BJ (cell line): ENCODE results near the gene KIAA0930. TPM values are rescaled to one million over a fixed set of nuclear protein-coding genes. Genes with fewer than 3 reads are reported as not detected.

Source experiments
- CTCF ChIA-PET: fragments of 350-600 bp; formaldehyde crosslinking; extraction: SDS; loops from one replicate; lab custom pipeline; 2021; ENCODE audit warnings: antibody characterized with exemption, inconsistent platforms; lab: Yijun Ruan, JAX
- POLR2A ChIA-PET: fragments of 300-600 bp; sonication (Branson Sonifier 250); formaldehyde crosslinking; extraction: SDS; loops from one replicate; lab custom pipeline; 2021; ENCODE audit warnings: antibody characterized with exemption; lab: Charles Lee
- DNase-seq: peaks from one replicate; pipeline ENCODE4 v3.0.0-alpha.2; 2011; ENCODE audit warnings: low read depth
- H3K27me3 ChIP-seq: 2 replicates; pipeline ENCODE4 v1.6.0; 2011; ENCODE audit warnings: low read length; ENCODE audit not compliant: control insufficient read depth, insufficient read depth
- H3K36me3 ChIP-seq: 2 replicates; pipeline ENCODE4 v1.5.1; 2011; ENCODE audit warnings: low read length; ENCODE audit not compliant: control insufficient read depth, insufficient read depth
- H3K4me3 ChIP-seq: 2 replicates; pipeline ENCODE4 v1.5.1; 2011; ENCODE audit warnings: low read depth, mild to moderate bottlenecking, control low read depth, low read length
- CTCF ChIP-seq: IDR thresholded peaks from 2 replicates; pipeline ENCODE4 v1.5.1; 2011; ENCODE audit warnings: low read depth, mild to moderate bottlenecking, control low read depth, inconsistent platforms, low read length, moderate library complexity; ENCODE audit not compliant: insufficient read depth
- polyA plus RNA-seq: library from polyadenylated mRNA; depleted of rRNA; stranded (reverse); fragments of >200 nt; gene quantifications from 2 replicates; pipeline ENCODE4 v1.2.3, GENCODE V29; 2011

Gene KIAA0930
- polyA plus RNA-seq, 1 experiment = 64.0 TPM

GRCh38 chr22:45268958-45269844 is 28.5 kb upstream of the KIAA0930 start:
- peak; percentile 48 for TF ChIP-seq CTCF
- peaks cover 6% of the 10 kb centered on the region for H3K27me3 ChIP-seq
- peak overlapping the region; percentile 54 for H3K4me3 ChIP-seq
- no peaks in the 10 kb centered on the region for H3K36me3 ChIP-seq
- POLR2A ChIA-PET = no interaction called here
- no peak for DNase-seq
- CTCF ChIA-PET = interaction anchor here (0.7 to 2.2 kb wide), 7 partner anchors 57 to 285 kb away, joined by 3 to 4 read pairs (median 3); no protein-coding TSS in a partner anchor

- CTCF ChIA-PET = interaction anchor here (0.6 to 2.2 kb wide), 10 partner anchors 16 to 285 kb away, joined by 3 to 11 read pairs (median 4); no protein-coding TSS in a partner anchor
- Histone ChIP-seq H3K27me3 (peaks cover 6% of the 10 kb centered on the region), H3K36me3 (no peaks in the 10 kb centered on the region), H3K4me3 (peak overlapping the region; percentile 54)
- POLR2A ChIA-PET = interaction anchor here (0.6 kb wide), 1 partner anchor 22 kb away, joined by 6 read pairs; no protein-coding TSS in a partner anchor
- DNase-seq = no peak
- TF ChIP-seq CTCF = no peak
These were observed 27.7 kb upstream of the KIAA0930 start for GRCh38 chr22:45268167-45268957.

- Histone ChIP-seq H3K36me3 (no peaks in the 10 kb centered on the region), H3K4me3 (no peak overlapping the region), H3K27me3 (peaks cover 5% of the 10 kb centered on the region)
- ChIA-PET POLR2A (no interaction called here), CTCF (interaction anchor here (1.1 kb wide), 1 partner anchor 20 kb away, joined by 3 read pairs; no protein-coding TSS in a partner anchor)
- DNase-seq = no peak
- no peak for TF ChIP-seq CTCF
These were observed 24.8 kb upstream of the KIAA0930 start for GRCh38 chr22:45265535-45265934.

- Histone ChIP-seq H3K27me3 (no peaks in the 10 kb centered on the region), H3K4me3 (no peak overlapping the region), H3K36me3 (no peaks in the 10 kb centered on the region)
- ChIA-PET POLR2A (no interaction called here), CTCF (interaction anchor here (0.7 to 4.8 kb wide), 9 partner anchors 11 to 168 kb away, joined by 3 to 56 read pairs (median 3); no protein-coding TSS in a partner anchor)
- peak; percentile 93 for TF ChIP-seq CTCF
- no peak for DNase-seq
These were observed 23.0 kb upstream of the KIAA0930 start for GRCh38 chr22:45263463-45264269.
